GM19035 (cell line): ENCODE data around the gene CDH4.

Experiments
- ATAC-seq: cut with Tn5 transposase; IDR thresholded peaks from one replicate; pipeline ENCODE4 v1.9.1; 2021; ENCODE audit not compliant: unreplicated experiment

The CDH4 gene

DNA sequence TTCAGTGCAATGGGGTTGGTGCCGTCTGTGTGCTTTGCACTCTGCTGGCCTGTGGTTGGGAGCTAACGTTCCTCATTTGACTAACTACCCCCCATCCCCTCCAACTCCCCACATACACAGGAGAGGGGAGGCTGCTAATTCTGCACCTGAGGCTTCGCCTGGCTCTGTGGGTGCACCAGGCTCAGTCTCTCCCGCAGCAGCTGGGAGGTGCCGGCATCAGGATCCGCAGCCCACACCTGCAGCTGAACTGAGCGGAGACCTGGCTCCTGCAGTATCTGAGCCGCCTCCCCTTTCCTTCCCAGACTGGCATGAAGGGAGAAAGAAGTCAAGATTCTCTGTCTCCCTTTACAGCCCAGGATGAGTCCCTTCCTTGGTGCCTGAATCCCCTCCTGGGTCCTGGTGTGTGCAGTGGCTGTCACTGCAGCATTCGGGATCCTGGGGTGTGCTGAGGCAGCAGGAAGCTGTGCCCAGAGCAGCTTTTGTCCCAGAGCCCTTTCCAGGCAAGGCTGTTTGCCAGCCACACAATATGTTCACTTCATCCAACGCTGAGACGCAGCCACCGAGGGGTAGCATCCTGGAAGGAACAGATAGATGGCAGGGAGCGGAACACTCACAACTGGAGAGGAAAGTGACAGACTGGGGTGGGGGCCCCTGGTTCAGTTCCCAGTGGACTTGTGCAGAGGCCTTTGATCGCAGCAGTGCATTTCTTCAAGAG lies 70.2 kb downstream of the CDH4 start:
- no peak for ATAC-seq

DNA sequence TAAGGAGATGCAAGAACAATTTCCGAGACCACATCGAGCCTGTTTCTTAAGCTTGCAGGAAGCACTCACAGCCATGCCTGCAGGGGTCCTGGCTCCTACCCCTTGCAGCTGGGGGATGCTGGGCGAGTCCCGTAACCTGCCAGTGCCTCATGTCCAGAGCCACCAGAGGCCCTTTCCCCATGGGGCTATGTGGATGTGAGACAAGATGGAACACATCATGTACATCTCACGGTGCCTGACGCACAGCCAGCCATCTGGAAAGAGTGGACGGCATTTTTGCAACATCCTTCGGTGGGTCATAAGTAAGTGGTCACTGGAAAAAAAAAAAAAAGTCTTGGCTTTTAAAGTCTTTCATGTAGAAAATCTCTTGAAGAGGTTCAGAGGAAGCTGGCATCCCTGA lies 72.8 kb downstream of the CDH4 start:
- ATAC-seq: no peak

DNA sequence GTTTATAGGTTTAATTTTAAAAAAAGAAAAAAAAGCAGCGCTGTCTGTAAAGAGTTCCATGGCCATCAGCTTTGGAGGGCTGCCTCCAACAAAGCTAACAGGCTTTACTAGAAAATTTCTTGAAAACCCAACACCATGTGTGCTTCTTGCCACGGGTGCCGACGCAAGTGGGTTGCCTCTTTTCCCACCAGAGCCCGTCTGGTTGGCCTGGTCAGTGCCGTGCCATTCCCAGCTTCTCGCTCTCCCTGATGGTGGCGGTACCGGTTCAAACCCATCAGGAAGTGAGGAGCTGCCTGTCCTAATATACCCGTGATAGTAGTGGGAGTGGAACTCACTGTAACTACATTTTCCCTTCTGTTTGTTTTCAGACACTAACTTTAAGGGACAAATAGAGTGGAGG lies 73.7 kb downstream of the CDH4 start:
- no peak for ATAC-seq

DNA sequence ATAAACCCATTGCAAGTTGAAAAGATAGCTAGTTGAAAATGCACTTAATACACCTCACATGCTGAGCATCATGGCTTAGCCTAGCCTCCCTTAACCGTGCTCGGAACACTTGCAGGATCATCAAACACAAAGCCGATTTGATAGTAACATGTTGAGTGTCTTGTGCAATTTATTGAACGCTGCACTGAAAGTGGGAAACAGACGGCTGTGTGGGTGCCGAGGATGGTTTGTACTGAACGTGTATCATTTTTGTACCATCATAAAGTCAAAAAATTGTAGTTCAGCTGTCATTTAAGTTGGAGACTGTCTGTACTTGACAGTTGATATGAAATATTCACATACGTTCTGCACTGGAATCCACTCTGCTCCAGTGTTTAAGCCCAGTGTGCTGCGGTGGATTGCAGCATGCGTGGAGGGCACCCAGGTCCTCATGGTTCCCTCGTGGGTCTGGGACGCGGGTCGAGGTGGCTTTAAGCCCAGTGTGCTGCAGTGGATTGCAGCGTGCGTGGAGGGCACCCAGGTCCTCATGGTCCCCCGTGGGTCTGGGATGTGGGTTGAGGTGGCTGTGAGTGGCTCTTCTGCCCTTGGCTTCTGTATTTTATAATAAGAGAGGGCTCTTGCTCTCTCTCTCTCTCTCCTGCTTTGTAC lies 77.0 kb downstream of the CDH4 start:
- ATAC-seq: no peak

DNA sequence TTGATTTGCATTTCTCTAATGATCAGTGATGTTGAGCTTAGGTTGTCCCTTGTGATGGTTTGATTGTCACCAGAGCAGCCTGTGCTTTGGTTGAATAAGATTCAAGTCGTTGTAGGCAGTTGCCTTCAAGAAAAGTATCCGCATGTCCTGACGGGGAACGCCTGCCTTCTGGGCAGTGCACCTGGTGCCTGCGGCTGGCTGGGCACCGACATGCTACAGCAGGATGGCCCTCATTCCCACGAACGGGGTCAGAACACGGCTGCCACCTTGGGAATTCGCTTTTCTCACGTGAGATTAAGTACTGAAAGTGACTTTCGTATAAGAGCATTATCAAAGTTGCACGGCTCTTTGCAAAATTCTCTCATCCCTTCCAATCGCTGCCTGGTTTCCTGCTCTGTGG lies 78.4 kb downstream of the CDH4 start:
- no peak for ATAC-seq

DNA sequence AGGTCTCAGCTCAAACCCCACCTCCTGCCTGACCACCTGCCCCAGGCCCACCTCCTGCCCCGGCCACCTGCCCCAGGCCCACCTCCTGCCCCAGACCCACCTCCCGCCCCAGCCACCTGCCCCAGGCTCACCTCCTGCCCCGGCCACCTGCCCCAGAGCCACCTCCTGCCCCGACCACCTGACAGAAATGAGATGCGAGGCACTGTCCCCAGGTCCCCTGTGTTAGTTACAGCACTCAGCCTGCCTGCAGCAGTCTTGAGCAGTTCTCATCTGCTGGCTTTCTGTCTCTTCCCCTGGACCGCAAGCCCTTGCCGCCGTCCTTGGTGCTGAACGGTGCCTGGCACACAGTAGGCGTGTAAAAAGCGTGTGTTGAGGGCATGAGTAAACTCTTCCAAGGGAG lies 79.5 kb downstream of the CDH4 start:
- ATAC-seq: no peak

DNA sequence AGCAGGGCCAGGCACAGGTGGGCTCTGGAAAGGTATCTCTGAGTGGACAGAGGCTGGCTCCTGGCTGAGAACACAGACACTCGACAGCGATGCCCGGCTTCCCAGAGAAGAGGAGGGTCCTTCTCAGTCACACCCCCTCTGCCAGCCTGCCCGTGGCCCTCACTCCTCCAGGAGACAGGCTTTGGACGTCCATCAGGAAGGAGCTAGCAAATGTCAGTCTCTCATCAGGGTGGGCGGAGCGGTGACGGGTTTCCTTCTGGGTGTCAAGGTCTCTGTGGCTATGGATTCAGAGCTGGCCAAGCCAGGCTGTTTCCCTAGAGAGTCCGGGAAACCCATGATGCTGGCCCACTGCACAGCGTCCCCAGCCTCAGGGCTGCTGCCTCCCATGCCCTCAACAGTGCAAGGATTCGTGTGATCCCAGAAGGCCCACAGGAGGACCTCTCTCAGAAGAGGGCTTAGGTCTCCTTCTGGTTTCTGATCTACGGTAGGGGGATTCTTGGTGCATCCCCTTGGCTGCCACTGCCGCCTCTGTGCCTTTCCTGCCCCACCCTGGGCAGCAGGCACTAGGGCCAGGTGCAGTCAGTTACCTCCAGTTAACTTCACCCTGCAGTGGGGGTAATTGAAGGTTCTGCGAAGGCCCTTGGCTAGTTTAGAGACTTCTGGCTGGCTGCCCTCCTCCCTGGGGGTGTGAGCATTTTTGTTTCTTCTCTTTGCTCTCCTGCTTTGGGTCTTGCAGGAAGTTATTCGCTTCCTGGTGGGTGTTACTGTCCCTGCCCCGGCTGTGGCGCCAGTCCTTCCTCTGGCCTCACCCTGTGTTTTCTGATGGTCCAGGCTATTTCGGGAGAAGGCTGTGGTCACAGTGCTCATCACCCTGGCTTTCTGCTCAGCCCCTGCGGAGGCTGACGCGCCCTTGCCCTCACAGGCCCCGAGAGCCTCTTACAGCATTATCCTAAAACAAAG lies 80.2 kb downstream of the CDH4 start:
- ATAC-seq: no peak

DNA sequence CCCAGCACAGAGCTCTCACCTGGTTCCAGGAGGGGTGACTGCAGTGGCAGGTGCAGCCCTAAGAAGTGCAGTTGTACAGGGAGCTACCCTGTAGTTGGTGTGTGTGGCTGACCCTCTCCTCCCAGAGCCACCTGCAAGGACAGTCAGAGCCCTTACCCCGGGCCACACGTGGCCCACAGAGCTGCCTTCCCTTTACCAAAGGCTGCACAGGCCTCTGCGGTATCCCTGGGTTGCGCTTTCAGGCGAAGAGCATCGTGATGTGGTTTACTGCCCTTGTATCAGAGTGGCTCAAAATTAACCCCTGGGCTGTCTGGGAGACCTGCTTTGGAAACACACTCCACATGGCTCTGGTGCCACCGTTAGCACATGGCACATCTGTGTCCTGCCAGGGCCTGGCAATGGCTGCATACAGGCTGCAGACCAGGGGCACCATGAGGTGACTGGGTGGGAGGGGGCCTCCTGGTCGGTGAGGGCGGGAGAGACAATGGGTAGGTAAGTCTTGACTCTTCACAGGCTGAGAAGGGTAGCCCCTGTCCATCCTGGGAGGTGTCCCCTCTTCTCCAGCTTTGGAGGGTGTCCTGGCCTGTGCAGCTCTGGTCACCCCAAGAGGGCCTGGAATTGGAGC lies 81.5 kb downstream of the CDH4 start:
- ATAC-seq: no peak

DNA sequence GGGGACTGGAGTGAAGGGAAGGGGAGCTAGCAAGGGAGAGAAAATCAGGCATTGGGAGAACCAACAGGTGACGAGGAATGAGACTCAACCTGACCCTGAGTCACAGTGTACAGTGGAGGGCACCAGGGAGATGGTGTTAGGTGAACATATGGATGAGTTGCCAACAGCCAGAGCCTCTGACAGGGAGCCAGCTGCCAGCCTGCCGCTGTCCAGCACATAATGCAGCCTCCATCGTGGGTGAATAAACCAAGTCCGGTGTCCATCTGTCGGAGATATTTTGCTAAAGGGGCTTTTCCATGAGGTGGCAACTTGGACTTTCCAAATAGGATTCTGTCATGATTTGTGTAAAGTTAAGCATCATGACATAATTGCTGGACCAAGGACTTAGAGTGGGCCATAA lies 88.1 kb downstream of the CDH4 start:
- ATAC-seq: no peak

DNA sequence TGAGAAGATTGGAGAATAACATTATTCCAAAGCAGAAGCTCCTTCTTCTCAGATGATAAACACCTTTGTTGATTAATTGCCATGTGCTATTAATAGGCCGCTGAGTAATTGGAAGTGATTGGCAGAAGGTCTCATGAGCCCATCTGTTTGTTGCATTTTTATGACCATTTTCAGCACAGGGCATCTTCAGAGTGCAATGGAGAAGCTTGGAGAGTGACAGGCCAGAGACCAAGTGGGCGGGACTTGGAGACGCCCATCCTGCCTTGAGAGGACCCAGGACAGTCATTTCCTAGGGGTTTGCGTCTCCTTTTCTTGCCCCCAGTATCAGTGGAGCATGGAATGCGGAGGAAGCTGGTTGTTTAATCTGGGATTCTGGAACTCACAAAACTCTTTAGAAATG lies 89.5 kb downstream of the CDH4 start:
- ATAC-seq: no peak

DNA sequence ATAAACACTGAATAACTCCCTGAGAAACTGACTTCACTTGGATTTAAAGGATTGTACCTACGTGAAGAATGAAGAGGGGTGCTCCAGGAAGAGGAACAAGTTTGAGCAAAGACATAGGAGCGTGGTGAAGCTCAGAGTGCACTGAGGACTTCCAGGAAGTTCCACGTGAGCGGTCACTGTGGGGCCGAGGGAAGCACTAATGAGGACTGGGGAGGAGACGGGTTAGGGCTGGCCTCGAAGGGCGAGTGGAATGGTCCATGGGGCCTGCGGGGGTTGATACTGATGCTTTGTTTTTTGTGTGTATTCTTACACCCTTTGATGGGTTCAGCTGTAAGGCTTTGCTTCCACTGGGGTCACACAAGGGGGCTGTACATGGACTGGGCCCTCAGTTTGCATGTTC lies 91.9 kb downstream of the CDH4 start:
- no peak for ATAC-seq

DNA sequence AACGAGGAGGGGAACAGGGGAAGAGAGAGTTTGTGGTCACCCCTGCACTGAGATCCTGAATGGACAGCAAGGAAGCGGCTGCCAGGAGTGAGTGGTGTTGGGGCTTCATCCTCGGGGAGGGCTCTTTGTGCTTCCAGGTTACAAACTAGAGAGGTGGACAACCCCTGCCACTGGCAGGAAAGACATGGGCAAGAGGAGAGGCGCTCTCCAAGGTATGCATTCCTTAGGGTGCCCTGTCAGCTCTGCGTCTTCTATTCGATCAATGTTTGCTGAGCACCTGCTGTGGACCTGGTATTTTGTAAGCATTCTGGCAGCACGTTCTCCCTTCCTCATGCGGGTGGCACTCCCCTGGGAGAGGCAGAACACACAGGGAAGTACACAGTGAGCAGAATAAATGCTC lies 93.6 kb downstream of the CDH4 start:
- no peak for ATAC-seq

DNA sequence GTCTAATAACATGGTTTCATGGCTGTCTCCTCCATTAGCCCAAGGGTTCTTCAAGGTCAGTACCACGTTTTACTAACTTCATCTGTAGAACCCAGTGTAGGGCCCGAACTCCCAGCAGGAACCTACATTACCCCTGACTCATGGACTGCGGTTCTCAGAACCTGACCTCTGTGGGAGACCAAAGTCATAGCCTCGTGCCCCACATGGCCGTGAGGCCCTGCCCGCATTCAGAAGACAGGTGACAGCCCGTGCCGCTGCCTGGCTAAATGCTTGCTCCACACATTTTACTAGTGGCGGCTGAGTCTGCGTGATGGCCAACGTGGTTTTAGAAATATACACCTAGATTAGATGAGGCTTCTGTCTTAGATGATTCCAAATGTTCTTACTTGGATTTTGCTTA lies 94.9 kb downstream of the CDH4 start:
- ATAC-seq: no peak

DNA sequence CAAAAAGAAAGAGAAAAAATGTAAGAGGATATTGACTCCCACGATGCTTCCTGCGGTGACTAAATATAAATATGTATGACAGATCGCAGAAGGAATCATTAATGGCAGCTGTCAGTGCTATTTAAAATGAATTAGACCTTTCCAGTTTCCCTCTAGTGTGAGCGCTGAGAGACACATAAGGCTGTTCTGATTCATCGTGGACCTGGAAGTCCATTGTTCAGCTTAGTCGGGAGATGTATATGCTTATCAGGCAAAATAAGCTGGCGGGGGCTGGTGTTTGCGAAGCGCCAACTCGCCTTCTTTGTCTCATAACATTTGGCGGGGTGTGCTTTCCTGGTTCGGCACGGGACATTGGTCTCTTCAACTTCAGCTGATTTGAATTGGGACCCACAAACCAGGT lies 95.4 kb downstream of the CDH4 start:
- ATAC-seq: no peak

DNA sequence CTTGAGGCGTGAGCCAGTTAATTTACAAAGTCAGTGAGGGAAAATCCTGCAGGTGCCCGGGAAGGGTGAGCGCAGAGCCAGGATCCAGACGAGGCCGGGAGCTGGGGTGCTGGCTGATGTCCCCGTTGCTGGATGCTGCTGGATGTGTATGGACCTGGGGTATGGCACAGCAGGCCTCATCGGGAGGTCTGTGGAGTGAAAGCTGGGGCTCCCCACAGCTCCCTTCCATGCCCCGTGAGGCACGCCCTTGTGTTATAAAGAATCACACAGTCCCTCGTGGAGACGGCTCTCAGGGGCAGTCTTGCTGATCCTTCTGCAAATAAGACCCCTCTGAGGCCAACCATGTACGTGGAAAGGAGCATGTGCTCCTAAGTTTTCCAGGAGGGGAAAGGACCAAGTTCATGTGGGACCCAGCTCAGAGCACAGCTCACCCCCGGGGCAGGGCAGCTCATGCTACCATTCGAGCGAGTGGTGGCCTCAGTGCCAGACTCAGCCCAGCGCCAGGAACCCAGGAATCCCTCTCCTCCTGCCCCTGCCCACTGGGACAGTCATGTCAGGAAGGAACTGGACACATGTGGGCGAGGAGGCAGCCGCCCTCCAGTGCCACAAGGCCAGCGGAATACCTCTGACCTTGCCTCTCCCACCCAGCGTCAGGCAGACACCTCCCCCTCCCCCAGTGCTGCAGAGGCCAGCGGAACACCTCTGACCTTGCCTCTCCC lies 97.5 kb downstream of the CDH4 start:
- ATAC-seq: no peak

DNA sequence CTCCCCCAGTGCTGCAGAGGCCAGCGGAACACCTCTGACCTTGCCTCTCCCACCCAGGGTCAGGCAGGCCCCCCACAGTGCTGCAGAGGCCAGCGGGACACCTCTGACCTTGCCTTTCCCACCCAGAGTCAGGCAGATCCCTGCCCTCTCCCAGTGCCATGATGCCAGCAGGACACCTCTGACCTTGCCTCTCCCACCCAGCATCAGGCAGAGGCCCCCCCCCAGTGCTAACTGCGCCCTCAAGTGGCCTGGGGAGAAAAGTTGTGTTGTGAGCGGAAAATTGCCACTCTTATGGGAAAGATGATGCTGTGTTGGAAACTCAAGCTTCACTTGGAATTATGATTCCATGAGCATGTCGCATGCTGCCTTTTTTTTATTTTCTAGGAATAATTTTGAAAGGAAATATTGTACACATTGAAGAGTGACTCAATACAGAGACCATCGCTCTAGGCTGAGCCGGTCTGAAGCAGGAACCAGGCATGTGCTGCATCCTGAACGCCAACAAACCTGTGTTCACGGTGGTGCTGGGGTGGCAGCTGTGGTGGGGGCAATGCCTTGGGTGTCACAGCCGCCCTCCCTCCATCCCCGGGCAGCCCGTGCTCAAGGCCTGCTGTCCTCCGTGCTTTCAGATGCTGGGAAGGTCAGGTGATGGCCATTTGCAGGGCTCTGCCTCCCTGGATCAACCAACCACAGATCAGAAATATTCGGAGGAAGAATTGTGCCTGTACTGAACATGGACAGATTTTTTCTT lies 98.6 kb downstream of the CDH4 start:
- ATAC-seq: no peak

DNA sequence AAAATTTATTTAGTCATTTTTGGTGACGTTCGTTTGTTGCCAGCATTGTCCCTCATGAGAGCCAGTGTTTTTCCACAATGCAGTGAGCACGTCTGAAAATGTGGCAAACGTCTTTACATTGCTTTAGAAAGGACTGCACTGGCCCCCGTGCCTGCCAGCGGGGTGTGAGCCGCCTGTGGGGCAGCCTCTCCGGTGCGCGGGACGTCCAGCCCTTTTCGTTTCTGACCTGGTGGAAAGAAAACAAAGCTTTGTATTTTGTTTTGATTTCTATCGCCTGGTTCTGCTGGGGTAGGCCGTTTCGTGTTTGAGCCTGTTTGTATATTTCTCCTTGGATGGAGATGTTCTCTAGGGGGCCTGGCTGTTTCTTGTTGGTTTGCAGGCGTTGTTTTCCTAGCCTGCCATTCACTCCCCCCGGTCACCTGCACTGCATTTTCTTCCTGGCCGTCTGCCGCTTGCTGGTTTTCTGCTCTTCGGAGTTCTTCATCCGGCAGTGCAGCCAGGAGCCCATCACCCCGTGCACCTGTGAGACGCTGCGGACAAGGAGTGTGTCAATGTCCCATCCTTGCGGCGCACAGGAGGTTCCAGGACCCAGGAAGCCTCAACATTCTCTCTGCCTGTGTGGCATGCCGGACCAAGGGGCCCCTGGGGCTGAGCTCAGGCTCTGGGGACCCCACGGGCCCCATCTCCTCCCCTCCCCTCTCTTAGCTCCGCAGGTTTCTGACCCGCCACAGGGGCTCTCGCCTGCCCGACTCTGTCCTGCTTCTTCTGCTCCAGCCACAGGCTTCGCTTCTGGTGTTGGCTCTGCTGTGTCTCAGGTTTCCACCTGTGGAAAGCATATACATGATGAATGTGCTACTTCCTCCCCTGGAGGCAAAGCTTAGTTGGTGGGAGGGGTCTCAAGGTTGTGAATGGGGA lies 100.5 kb downstream of the CDH4 start:
- ATAC-seq: no peak

DNA sequence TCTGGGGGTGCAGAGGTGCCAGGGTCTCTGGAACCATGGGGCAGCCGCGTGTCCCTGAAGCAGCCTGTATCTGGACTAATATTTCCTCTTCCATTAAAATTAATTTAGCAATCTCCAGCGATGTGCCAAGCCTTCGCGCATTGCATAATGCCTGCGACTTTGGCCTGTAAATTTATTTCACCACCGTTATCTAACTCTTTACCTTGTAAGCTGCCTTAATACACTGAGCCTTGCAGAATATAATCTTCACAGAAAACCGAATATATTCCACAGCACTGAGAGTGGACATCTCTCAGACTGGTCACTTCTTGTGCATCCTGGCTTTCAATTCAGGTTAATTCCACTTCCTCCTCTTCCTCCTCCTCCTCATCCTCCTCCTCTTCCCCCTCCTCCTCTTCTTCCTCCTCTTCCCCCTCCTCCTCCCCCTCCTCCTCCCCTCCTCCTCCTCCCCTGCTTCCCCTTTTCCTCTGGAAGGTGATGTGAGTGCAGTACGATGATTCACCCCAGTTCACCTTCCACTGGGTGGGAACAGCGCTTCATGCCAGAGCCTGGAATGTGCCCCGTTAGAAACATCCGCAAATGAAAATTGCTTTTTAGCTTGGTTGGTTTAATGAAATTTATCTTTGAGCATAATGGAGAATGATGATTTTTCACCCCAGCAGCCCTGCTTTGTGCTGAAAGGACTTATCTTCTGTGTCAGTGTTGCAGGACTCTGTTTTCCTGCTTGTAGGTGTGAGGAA lies 101.4 kb downstream of the CDH4 start:
- no peak for ATAC-seq
